ENCODE measurements around the gene SLC51A. TPM values are rescaled to one million over a fixed set of nuclear protein-coding genes. Genes with fewer than 3 reads are reported as not detected.

Gene SLC51A
- total and polyA plus RNA-seq, 2 of the 8 experiments (the other 6 are each of a cell fraction or from before 2014, with no cell fraction given) = 6.3 to 9.8 TPM

GRCh38 chr3:196275126-196275525, 58.8 kb downstream of the SLC51A start:
- Histone ChIP-seq H3K4ac (replicated peaks; ENCODE audit: insufficient read length, low read depth, low read length) (no peak overlapping the region), H3K4me2 (ENCODE audit: insufficient read depth in 1 of 2, low read depth in 2 of 2, low read length in 2 of 2) (no peak overlapping the region), H3K79me1 (ENCODE audit: low read depth, low read length) (peaks cover 1% of the 10 kb centered on the region), H3K27ac (ENCODE audit: low read depth, low read length) (no peak overlapping the region), H2BK12ac (ENCODE audit: low read depth, low read length) (no peak overlapping the region), H4K91ac (replicated peaks; ENCODE audit: insufficient read length, low read length) (no peak overlapping the region), H2BK20ac (ENCODE audit: low read length) (no peak overlapping the region), H4K5ac (ENCODE audit: insufficient read length, low read depth, low read length) (no peak overlapping the region), H3K56ac (replicated peaks; ENCODE audit: insufficient read length, low read depth, low read length) (no peak overlapping the region), H2AK5ac (ENCODE audit: low read depth, low read length) (no peak overlapping the region), H3K79me2 (ENCODE audit: control insufficient read depth in 1 of 2, insufficient read depth in 2 of 2, low read length in 2 of 2) (peaks cover 0 to 19% of the 10 kb centered on the region in 2 experiments; a peak in 3 of 4 replicates), H2AFZ (ENCODE audit: low read length) (no peak overlapping the region), H3K4me1 (replicated peaks in 1 of 4; ENCODE audit: control insufficient read depth in 3 of 4, insufficient read depth in 4 of 4, low read length in 3 of 4) (peaks cover 7 to 16% (median 14%) of the 10 kb centered on the region in 4 experiments), H3K14ac (ENCODE audit: insufficient read length) (no peak overlapping the region), H3K4me3 (ENCODE audit: extremely low read depth in 1 of 4, insufficient read depth in 2 of 4, low read depth in 3 of 4, low read length in 4 of 4) (no peak overlapping the region), H2BK5ac (ENCODE audit: low read depth, low read length) (no peak overlapping the region), H3K9me3 (ENCODE audit: insufficient read depth in 2 of 2, low read depth in 1 of 2, low read length in 1 of 2) (no peaks in the 10 kb centered on the region), H4K20me1 (replicated peaks in 1 of 2; ENCODE audit: control insufficient read depth in 1 of 2, insufficient read depth in 2 of 2, low read length in 2 of 2) (peaks cover 0 to 2% of the 10 kb centered on the region in 2 experiments), H3K27me3 (replicated peaks in 1 of 4; ENCODE audit: control insufficient read depth in 3 of 4, extremely low read depth in 1 of 4, insufficient read depth in 3 of 4, low read length in 3 of 4) (no peaks in the 10 kb centered on the region), H3K36me3 (ENCODE audit: control insufficient read depth in 2 of 4, insufficient read depth in 4 of 4, low read length in 3 of 4) (no peaks in the 10 kb centered on the region; a peak in 1 of 8 replicates), H3K23ac (ENCODE audit: insufficient read length) (no peak overlapping the region), H3K9ac (replicated peaks in 1 of 4; ENCODE audit: extremely low read depth in 1 of 4, low read depth in 3 of 4, low read length in 3 of 4) (no peak overlapping the region), H2BK120ac (replicated peaks; ENCODE audit: low read depth, low read length) (no peak overlapping the region), H2BK15ac (ENCODE audit: low read length) (no peak overlapping the region), H3K18ac (ENCODE audit: extremely low read depth, low read length) (no peak overlapping the region), H3K23me2 (ENCODE audit: low read depth, low read length) (no peaks in the 10 kb centered on the region), H4K8ac (ENCODE audit: extremely low read depth, insufficient read depth, low read length) (no peak overlapping the region)
- WGBS, 2 experiments (ENCODE audit: extremely low coverage in 1 of 2, insufficient coverage in 1 of 2, insufficient read length in 1 of 2, insufficient replicate concordance in 2 of 2, low coverage in 1 of 2, low lambda C conversion rate in 2 of 2, missing lambda C conversion rate in 1 of 2) = 85% methylated on average over 5 of the region's 5 CpGs; no CpG with 5 or more reads in 1 of the 2 experiments
- DNase-seq (ENCODE audit: low read depth in 1 of 2, low spot score in 2 of 2) = no peak
- ChIA-PET CTCF (ENCODE audit: partially characterized antibody) (interaction anchor here (1.7 kb wide), 1 partner anchor 49 kb away, joined by 4 read pairs; no protein-coding TSS in a partner anchor), POLR2A (ENCODE audit: partially characterized antibody) (no interaction called here)
- no peak for FAIRE-seq
- TF ChIP-seq BACH1 (IDR thresholded peaks at IDR 0.05; ENCODE audit: low read length) = no peak
- TF ChIP-seq SP1 (IDR thresholded peaks at IDR 0.05; ENCODE audit: low read depth, low read length) = no peak
- TF ChIP-seq JUND (IDR thresholded peaks at IDR 0.05; ENCODE audit: low read length) = no peak
- TF ChIP-seq SP2 (IDR thresholded peaks at IDR 0.05; ENCODE audit: low read length) = no peak
- TF ChIP-seq CREB1 (IDR thresholded peaks at IDR 0.05) = no peak
- TF ChIP-seq, protein P1, sequence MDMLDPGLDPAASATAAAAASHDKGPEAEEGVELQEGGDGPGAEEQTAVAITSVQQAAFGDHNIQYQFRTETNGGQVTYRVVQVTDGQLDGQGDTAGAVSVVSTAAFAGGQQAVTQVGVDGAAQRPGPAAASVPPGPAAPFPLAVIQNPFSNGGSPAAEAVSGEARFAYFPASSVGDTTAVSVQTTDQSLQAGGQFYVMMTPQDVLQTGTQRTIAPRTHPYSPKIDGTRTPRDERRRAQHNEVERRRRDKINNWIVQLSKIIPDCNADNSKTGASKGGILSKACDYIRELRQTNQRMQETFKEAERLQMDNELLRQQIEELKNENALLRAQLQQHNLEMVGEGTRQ (IDR thresholded peaks at IDR 0.05; ENCODE audit: low read length) = no peak
- TF ChIP-seq NRF1 (IDR thresholded peaks at IDR 0.05; ENCODE audit: low read depth, low read length) = no peak
- no peak for TF ChIP-seq CTBP2 (IDR thresholded peaks at IDR 0.05; ENCODE audit: borderline replicate concordance, insufficient read depth, insufficient read length, low read length)
- TF ChIP-seq KDM1A (IDR thresholded peaks at IDR 0.05; ENCODE audit: borderline replicate concordance, low read length) = no peak
- no peak for TF ChIP-seq SIRT6 (IDR thresholded peaks at IDR 0.05; ENCODE audit: low read length)
- TF ChIP-seq EGR1 (IDR thresholded peaks at IDR 0.05; ENCODE audit: borderline replicate concordance, low read depth, low read length) = no peak
- no peak for TF ChIP-seq ATF2 (IDR thresholded peaks at IDR 0.05; ENCODE audit: low read length)
